Keratinocyte (primary cell): ENCODE measurements around the gene UGT3A1. TPM values are rescaled to one million over a fixed set of nuclear protein-coding genes. Genes with fewer than 3 reads are reported as not detected.
"Not testable (repeated sequence)": the region's sequence is repeated elsewhere in the genome, so short reads cannot be mapped to it uniquely, and the experiment has no call there.

Source experiments
- DNase-seq: peaks from one replicate; pipeline ENCODE4 v3.0.0-alpha.2; 2011; ENCODE audit warnings: low read depth, missing footprints, low spot score
- FAIRE-seq: peaks from 2 replicates; lab custom pipeline; 2011; peaks lifted over from hg19 to GRCh38; lab: Jason Lieb, UNC
- H2AFZ ChIP-seq: 2 replicates; pipeline ENCODE4 v1.6.0; 2012; ENCODE audit warnings: low read length, control low read depth, inconsistent platforms; ENCODE audit not compliant: control insufficient read depth
- H3K27ac ChIP-seq: 2 replicates; pipeline ENCODE4 v1.5.1; 2011; ENCODE audit warnings: low read length; ENCODE audit not compliant: control insufficient read depth, insufficient read depth
- H3K27me3 ChIP-seq: 3 replicates; pipeline ENCODE4 v1.6.0; 2011; ENCODE audit warnings: low read length; ENCODE audit not compliant: control insufficient read depth, insufficient read depth; ENCODE audit errors: extremely low read depth
- H3K36me3 ChIP-seq, 2 experiments: 2 replicates in 1 of 2; 3 replicates in 1 of 2; pipeline ENCODE4 v1.5.1; 2011; ENCODE audit warnings: low read length in 2 of 2, mild to moderate bottlenecking in 1 of 2; ENCODE audit not compliant: control insufficient read depth in 2 of 2, insufficient read depth in 2 of 2; ENCODE audit errors: extremely low read depth in 1 of 2
- H3K4me1 ChIP-seq: 3 replicates; pipeline ENCODE4 v1.5.1; 2011; ENCODE audit warnings: low read length; ENCODE audit not compliant: control insufficient read depth, insufficient read depth; ENCODE audit errors: extremely low read depth
- H3K4me2 ChIP-seq: 3 replicates; pipeline ENCODE4 v1.6.0; 2011; ENCODE audit warnings: low read depth, low read length; ENCODE audit not compliant: control insufficient read depth, insufficient read depth; ENCODE audit errors: extremely low read depth
- H3K4me3 ChIP-seq, 3 experiments: fragments of 200-600 bp in 1 of 3; sonication (generic) in 1 of 3; 2 replicates in 2 of 3; 3 replicates in 1 of 3; pipeline ENCODE4 v1.5.1; 2011 to 2016; ENCODE audit warnings: low read length in 3 of 3, mild to moderate bottlenecking in 3 of 3, control low read depth in 2 of 3, inconsistent platforms in 1 of 3, low read depth in 1 of 3, mixed read lengths in 1 of 3, mixed run types in 1 of 3, moderate library complexity in 1 of 3; ENCODE audit not compliant: control insufficient read depth in 2 of 3, insufficient read depth in 2 of 3; ENCODE audit errors: extremely low read depth in 1 of 3
- H3K79me2 ChIP-seq: 2 replicates; pipeline ENCODE4 v1.6.0; 2012; ENCODE audit warnings: low read length; ENCODE audit not compliant: control insufficient read depth, insufficient read depth
- H3K9ac ChIP-seq: 3 replicates; pipeline ENCODE4 v1.6.0; 2011; ENCODE audit warnings: low read length; ENCODE audit not compliant: control insufficient read depth, insufficient read depth; ENCODE audit errors: extremely low read depth
- H3K9me1 ChIP-seq: 3 replicates; pipeline ENCODE4 v1.6.0; 2011; ENCODE audit warnings: low read length; ENCODE audit not compliant: control insufficient read depth, insufficient read depth; ENCODE audit errors: extremely low read depth
- H3K9me3 ChIP-seq: 2 replicates; pipeline ENCODE4 v1.5.1; 2012; ENCODE audit warnings: low read depth, low read length; ENCODE audit not compliant: control insufficient read depth
- H4K20me1 ChIP-seq: 3 replicates; pipeline ENCODE4 v1.6.0; 2011; ENCODE audit warnings: low read length; ENCODE audit not compliant: control insufficient read depth, insufficient read depth; ENCODE audit errors: extremely low read depth
- CTCF ChIP-seq, 3 experiments: IDR thresholded peaks in 1 of 3; conservative IDR thresholded peaks in 1 of 3; optimal IDR thresholded peaks in 1 of 3; 2 replicates in 2 of 3; 3 replicates in 1 of 3; pipeline versions ENCODE3 to v1.5.1; 2011; ENCODE audit warnings: low read length in 3 of 3, mild to moderate bottlenecking in 3 of 3, moderate library complexity in 2 of 3, control low read depth in 1 of 3, inconsistent platforms in 1 of 3; ENCODE audit not compliant: insufficient read depth in 2 of 3; ENCODE audit errors: extremely low read depth in 1 of 3
- EZH2 ChIP-seq: IDR thresholded peaks from one replicate; pipeline ENCODE4 v1.6.1; 2012; ENCODE audit warnings: inconsistent platforms, mild to moderate bottlenecking, low read length, moderate library complexity
- dilution Hi-C: fragments of 300-500 bp; cut with MboI; formaldehyde crosslinking; loops from one replicate; pipeline ENCODE4 v1.7.0; 2020; ENCODE audit warnings: low sequenced_read_pairs; ENCODE audit not compliant: extremely low pct_ligation_motif_present
- polyA plus RNA-seq, 5 experiments: library from polyadenylated mRNA; depleted of rRNA in 3 of 5; stranded (reverse) in 3 of 5; stranded (forward) in 1 of 5; unstranded in 1 of 5; fragments of >200 nt; gene quantifications; 1 replicate in 1 of 5; 2 replicates in 3 of 5; 3 replicates in 1 of 5; pipeline versions ENCODE4 v1.2.1 to v1.2.3, GENCODE V29; 2011 to 2012; ENCODE audit warnings: missing spikeins in 2 of 5, low read depth in 1 of 5, low replicate concordance in 1 of 5

Gene UGT3A1
- polyA plus RNA-seq, 1 donor (not counting 4 experiments of a cell fraction or from before 2014, with no cell fraction given): not detected

DNA sequence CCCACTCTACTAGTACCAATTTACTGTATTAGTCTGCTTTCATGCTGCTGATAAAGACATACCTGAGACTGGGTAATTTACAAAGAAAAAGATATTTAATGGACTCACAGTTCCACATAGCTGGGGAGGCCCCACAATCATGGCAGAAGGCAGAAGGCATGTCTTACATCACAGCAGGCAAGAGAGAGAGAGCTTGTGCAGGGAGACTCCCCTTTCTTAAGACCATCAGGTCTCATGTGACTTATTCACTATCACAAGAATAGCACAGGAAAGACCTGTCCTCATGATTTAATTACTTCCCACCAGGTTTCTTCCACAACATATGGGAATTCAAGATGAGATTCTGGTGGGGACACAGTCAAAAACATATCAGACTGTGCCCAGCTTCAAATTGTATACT, 11.5 kb downstream of the UGT3A1 start:
- TF ChIP-seq CTCF (optimal IDR thresholded peaks at IDR 0.05 in 1 of 3, IDR thresholded peaks at IDR 0.05 in 1 of 3, conservative IDR thresholded peaks at IDR 0.05 in 1 of 3; ENCODE audit: extremely low read depth in 1 of 3, insufficient read depth in 2 of 3, low read length in 3 of 3) (no peak), EZH2 (no peak)
- Histone ChIP-seq H3K9me1 (no peaks in the 10 kb centered on the region), H3K4me2 (no peak overlapping the region), H3K79me2 (no peaks in the 10 kb centered on the region), H3K36me3 (no peaks in the 10 kb centered on the region), H2AFZ (no peak overlapping the region), H3K9ac (no peak overlapping the region), H3K27me3 (no peaks in the 10 kb centered on the region), H3K4me1 (no peaks in the 10 kb centered on the region), H3K4me3 (no peak overlapping the region), H4K20me1 (no peaks in the 10 kb centered on the region), H3K9me3 (no peaks in the 10 kb centered on the region), H3K27ac (no peak overlapping the region)
- no peak for FAIRE-seq
- DNase-seq: no peak
- dilution Hi-C loops: no loop called here

- FAIRE-seq, H3K79me2 ChIP-seq, H4K20me1 ChIP-seq, H3K9me3 ChIP-seq, H2AFZ ChIP-seq, dilution Hi-C loops, DNase-seq, H3K27ac ChIP-seq, H3K27me3 ChIP-seq, H3K9me1 ChIP-seq, H3K4me3 ChIP-seq, H3K4me2 ChIP-seq, H3K9ac ChIP-seq, H3K36me3 ChIP-seq, H3K4me1 ChIP-seq: not testable (repeated sequence)
Observed at GRCh38 chr5:35976859-35977258, 14.3 kb downstream of the UGT3A1 start.

GRCh38 chr5:35974570-35974969, 16.6 kb downstream of the UGT3A1 start:
- no peak overlapping the region for H3K9ac ChIP-seq
- H3K4me2 ChIP-seq: no peak overlapping the region
- H3K9me3 ChIP-seq: no peaks in the 10 kb centered on the region
- no peaks in the 10 kb centered on the region for H4K20me1 ChIP-seq
- no peak for TF ChIP-seq CTCF (optimal IDR thresholded peaks at IDR 0.05 in 1 of 3, IDR thresholded peaks at IDR 0.05 in 1 of 3, conservative IDR thresholded peaks at IDR 0.05 in 1 of 3; ENCODE audit: extremely low read depth in 1 of 3, insufficient read depth in 2 of 3, low read length in 3 of 3)
- no peak for TF ChIP-seq EZH2
- dilution Hi-C loops: no loop called here
- H3K27me3 ChIP-seq: no peaks in the 10 kb centered on the region
- no peak for DNase-seq
- no peak overlapping the region for H3K27ac ChIP-seq
- H2AFZ ChIP-seq: no peak overlapping the region
- H3K4me1 ChIP-seq: no peaks in the 10 kb centered on the region
- no peaks in the 10 kb centered on the region for H3K36me3 ChIP-seq
- no peak for FAIRE-seq
- H3K4me3 ChIP-seq: no peak overlapping the region
- no peaks in the 10 kb centered on the region for H3K79me2 ChIP-seq
- H3K9me1 ChIP-seq: no peaks in the 10 kb centered on the region
